Peyer's patch (tissue), 4 donors: Measurements from ENCODE around the gene ICA1.

ENCODE experiments used
- CTCF ChIP-seq, 6 experiments: fragments of 450-650 bp in 4 of 6; fragments of 200-600 bp in 2 of 6; sonication (generic) in 1 of 6; IDR thresholded peaks; one replicate each; pipeline ENCODE4 v1.5.1; 2017 to 2019; ENCODE audit warnings: antibody characterized with exemption in 6 of 6, mild to moderate bottlenecking in 3 of 6, moderate library complexity in 1 of 6
- POLR2A ChIP-seq, 2 donors: fragments of 450-650 bp; IDR thresholded peaks; one replicate each; pipeline ENCODE4 v1.5.1; 2017; ENCODE audit warnings: antibody characterized with exemption in 2 of 2, mild to moderate bottlenecking in 2 of 2, moderate library complexity in 2 of 2

- TF ChIP-seq CTCF (IDR thresholded peaks at IDR 0.05) (peak; percentile 32 to 94 (median 82)), POLR2A (IDR thresholded peaks at IDR 0.05) (no peak)
Measured at GRCh38 chr7:8295638-8296361, 33.8 kb upstream of the ICA1 start.
